Epithelial cell of prostate (primary cell): ENCODE data around the gene RANBP10.
"Not testable (repeated sequence)": the region's sequence is repeated elsewhere in the genome, so short reads cannot be mapped to it uniquely, and the experiment has no call there.

Experiments used
- DNase-seq: peaks from one replicate; pipeline ENCODE4 v3.0.0-alpha.2; 2011; ENCODE audit warnings: low read depth, low spot score
- H3K27ac ChIP-seq: fragments of 450-650 bp; 2 replicates; pipeline ENCODE4 v1.5.1; 2017; ENCODE audit warnings: mild to moderate bottlenecking

RANBP10 gene

DNA sequence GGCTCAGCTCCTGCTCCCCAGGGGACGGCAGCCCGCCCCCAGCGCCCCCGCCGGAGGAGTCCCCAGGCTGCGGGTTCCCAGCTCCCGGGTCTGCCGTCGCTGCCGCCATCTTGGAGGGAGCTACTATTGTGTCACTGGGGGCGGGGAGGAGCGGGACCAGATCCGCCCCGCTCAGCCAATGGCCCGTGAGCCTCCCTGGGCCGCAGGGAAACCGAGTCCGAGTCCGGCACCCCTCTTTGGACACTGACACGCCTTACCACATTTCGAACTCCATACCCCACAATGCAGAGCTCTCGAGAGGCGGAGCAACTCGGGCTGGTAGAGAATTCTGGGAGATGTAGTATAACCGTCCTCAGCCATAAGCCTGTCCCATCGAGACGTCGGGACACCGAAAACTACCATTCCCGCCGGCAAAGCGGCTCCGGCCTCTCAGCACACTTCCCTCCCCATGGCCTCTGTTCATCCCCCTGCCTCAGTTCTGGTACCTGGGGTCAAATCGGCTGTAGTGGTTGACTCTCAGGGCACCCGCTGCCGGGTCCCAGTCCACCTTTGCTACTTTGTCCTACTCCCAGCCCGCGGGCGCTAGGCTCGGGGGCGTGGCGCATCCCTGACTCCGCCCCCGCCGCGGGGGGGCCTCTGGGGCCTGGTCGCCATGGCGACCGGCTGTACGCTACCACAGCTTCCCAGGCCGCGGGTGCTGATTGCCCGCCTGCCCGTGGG lies at the start of gene RANBP10, which contains the start of gene TSNAXIP1:
Gene RANBP10 (minus strand): TSS at position 133 of the 720 bp plus-strand sequence. CDS start 24 bp downstream, at position 109.
Gene TSNAXIP1 (plus strand): TSS at position 462 of the 720 bp plus-strand sequence. CDS start 261 bp downstream, outside the sequence.
- peak; percentile 97 for DNase-seq
- peak within 1 kb of the TSS; percentile 37 for H3K27ac ChIP-seq

DNA sequence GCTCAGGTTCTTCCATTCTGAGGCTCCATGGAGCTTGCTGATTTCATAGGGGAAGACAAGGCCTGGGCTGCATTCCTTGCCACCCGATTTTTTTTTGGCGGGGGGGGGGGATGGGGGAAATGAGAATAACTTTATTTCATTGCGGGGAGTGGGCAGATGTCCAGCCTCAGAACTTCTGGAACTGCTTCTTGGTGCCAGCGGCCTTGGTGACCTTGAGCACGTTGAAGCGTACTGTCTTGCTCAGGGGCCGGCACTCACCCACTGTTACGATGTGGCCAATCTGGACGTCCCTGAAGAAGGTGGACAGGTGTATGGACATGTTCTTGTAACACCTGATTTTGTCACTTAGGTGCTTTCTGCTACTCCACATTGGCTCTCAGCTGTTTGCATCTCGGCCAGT lies 49.4 kb upstream of the RANBP10 start:
- DNase-seq = no peak
- H3K27ac ChIP-seq = no peak overlapping the region

DNA sequence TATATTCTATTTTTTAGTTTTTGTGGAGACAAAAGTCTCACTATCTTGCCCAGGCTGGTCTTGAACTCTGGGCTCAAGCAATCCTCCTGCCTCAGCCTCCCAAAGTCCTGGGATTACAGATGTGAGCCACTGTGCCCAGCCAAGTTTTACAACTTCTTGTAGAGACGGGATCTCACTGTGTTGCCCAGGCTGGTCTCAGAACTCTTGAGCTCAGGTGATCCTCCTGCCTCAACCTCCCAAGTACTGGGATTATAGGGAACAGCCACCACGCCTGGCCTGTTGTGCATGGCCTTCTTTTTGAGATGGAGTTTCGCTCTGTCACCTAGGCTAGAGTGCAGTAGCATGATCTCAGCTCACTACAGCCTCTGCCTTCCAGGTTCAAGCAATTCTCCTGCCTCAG lies 47.3 kb upstream of the RANBP10 start:
- DNase-seq = no peak
- no peak overlapping the region for H3K27ac ChIP-seq

DNA sequence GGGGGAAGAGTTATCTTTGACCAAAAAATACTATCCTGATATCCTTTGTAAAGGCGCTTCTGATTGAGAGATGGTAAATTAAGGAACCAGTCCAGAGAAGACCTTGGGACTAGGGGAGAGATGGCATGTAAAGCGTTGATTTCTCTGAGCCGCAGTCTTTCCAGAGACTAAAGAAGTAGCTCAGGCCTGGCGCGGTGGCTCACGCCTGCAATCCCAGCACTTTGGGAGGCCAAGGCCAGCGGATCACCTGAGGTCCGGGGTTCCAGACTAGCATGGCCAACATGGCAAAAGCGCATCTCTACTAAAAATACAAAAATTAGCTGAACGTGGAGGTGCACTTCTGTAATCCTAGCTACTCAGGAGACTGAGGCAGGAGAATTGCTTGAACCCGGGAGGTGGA lies 41.8 kb upstream of the RANBP10 start:
- no peak for DNase-seq
- peak overlapping the region; percentile 88 for H3K27ac ChIP-seq

DNA sequence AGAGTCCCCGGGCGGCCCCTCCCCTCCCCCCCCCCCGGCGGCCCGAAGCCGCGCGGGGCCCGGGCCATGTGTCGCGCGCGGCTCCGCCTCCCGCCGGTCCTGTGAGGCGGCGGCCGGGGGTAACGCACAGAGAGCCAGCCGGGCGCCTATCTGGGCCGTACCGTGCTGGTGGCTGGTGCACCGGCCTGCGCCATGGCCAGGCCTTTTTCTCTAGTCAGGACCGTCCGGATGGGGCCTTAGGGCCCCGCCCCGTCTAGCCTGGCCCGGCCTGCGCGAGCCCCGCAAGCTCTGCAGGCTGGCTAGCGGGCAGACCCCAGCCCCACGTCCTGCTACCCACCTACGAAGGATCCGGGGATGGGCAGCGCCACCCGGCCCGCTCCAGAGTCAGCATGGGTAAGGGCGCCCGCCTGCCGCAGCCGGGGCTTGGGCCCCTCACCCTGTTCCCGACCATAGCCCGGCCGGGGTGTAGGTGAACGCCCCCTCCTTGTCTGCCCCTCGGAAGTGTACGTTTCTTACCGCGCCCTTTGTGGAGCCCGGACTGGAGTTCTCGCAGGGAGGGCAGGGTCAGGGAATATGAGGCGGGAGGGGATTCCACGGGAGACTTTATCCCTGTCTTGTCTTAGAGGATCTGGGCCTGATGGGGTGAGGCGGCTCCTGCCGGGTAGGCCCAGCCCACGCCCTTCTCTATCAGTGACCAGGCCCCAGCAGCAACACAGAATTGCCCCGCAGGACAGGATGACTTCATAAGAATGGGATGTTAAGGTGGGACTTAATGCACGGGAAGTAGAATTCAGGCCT lies 40.9 kb upstream of the RANBP10 start, which contains the start of gene CENPT:
Gene CENPT (minus strand): TSS at position 630 of the 798 bp plus-strand sequence. CDS start 13,834 bp downstream, outside the sequence.
- DNase-seq = no peak

DNA sequence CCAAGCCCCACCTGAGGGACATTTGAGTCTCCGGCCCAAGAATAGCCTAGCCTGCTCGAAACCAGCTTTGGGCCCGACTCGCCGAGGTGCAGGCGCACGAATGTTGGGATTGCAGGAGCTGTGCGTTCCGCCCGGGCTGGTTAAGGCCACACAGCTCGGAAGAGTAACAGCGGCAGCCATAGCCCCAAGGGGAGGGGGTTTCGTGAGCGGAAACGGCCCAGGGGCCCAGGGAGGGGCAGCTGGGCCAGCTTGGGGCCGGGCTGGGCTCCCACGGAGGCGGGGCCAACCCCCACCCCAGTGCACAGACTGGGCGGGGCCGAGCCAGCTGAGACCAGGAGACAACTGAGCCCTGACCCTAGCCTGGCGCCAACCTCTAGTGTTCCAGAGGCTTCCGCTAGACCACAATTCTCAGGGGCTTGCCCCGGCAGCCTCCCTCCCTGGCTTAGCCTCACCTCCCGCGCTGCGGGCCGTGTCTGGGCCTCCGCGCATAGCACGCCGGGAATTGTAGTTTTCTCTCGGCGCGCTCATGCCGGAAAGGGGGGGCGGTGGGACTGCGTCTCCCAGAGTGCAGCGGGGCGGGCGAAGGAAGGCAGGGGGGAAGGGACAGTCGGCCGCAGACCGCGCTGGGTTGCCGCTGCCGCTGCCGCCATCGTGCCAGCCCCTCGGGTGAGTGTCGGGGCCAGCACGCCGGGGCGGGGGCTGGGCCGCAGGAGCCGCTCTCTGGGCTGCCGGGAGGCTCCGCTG lies 40.1 kb upstream of the RANBP10 start, which contains the start of gene NUTF2:
Gene NUTF2 (plus strand): TSS at position 614 of the 744 bp plus-strand sequence. CDS start 18,198 bp downstream, outside the sequence.
- no peak for DNase-seq
- peak within 1 kb of the TSS; percentile 88 for H3K27ac ChIP-seq

More for the DNA sequence above, 40.9 kb upstream of the RANBP10 start, which contains the start of gene CENPT:
- peak within 1 kb of the TSS; percentile 88 for H3K27ac ChIP-seq

DNA sequence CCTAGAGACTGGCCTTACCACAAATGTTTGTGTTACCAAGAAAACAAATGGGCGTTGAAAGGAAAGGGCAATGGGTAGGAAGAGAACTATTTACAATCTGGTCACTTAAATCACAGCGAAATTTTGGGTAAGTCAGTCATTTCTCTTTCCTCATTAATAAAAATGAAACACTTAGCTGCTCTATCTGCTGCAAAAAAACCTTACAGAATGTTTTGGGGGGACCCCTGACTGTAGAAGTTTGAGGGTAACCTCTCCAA lies 39.6 kb upstream of the RANBP10 start:
- no peak for DNase-seq
- H3K27ac ChIP-seq = peak overlapping the region; percentile 88

DNA sequence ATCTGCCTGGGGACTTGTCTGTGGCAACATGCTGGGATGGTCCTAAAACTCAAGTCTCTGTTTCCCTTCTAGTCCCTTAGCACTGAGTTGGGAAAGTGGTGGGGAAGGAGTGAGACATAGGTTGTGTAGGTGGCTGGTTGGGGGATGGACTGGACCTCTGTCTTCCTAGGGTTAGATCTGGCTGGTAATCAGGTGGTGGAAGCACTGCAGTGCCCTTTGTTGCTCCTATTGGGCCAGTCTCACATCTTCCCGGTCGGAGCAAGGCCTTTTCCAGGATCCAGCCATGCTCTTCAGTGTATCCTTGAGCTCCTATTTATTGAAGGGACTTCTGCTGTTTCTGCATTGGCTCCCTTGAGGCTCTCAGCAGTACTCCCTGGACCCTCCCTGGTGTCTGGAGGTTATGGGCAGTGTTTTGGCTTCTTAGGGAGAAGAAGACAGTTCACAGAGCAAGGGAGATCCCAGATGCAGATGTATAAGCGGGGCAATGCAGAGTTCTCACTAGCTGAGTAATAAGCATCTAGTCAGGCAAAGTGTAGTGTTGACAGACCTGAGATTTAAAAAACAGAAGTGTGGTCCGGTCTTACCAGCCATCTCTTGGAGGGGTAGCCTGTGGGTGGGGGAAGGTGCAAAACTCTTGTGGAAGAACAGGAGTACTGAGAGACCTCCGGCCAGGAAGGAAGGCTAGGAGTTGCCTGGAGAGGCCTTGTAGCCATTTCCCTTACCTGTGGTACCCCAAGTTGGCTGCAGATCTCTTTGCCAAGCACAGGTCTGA lies 39.1 kb upstream of the RANBP10 start:
- H3K27ac ChIP-seq = peak overlapping the region; percentile 88
- DNase-seq = no peak

DNA sequence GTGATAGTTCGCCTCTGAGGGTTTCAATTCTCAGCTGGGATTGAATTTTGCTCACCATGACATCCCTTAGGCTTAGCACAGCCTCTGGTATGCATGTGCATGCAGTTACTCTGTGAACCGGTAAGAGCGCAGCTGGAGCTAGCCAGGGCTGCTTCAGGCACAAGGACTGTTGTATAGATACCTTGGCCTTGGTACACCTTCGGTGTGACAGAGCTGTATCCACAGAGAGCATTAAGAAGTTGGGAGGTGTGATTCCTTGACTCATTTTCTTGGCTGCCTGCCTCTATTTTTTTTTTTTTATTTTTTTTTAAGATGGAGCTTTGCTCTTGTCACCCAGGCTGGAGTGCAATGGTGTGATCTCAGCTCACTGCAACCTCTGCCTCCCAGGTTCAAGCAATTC lies 38.1 kb upstream of the RANBP10 start:
- H3K27ac ChIP-seq = no peak overlapping the region
- peak; percentile 50 for DNase-seq

DNA sequence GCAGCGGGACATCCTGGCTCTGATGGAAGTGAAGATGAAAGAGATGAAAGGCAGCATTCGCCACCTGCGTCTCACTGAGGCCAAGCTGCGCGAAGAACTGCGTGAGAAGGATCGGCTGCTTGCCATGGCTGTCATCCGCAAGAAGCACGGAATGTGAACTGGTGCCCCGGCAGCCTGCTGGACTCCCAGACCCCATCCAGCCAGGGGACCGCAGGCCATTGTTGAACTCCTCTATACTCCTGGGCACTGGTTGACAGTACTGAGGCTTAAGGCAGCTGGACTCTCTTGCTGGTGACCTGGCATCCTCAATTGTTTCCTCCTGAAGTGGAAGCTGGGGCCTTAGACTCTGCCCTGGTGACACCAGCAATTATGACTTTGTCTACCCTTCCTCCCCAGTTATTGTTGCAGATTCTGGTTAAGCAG lies 37.0 kb upstream of the RANBP10 start:
- no peak for DNase-seq
- H3K27ac ChIP-seq = no peak overlapping the region

DNA sequence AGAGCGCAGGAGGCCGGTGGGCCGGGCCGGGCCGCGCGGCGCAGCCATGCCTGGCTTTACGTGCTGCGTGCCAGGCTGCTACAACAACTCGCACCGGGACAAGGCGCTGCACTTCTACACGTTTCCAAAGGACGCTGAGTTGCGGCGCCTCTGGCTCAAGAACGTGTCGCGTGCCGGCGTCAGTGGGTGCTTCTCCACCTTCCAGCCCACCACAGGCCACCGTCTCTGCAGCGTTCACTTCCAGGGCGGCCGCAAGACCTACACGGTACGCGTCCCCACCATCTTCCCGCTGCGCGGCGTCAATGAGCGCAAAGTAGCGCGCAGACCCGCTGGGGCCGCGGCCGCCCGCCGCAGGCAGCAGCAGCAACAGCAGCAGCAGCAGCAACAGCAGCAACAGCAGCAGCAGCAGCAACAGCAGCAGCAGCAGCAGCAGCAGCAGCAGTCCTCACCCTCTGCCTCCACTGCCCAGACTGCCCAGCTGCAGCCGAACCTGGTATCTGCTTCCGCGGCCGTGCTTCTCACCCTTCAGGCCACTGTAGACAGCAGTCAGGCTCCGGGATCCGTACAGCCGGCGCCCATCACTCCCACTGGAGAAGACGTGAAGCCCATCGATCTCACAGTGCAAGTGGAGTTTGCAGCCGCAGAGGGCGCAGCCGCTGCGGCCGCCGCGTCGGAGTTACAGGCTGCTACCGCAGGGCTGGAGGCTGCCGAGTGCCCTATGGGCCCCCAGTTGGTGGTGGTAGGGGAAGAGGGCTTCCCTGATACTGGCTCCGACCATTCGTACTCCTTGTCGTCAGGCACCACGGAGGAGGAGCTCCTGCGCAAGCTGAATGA lies 36.4 kb upstream of the RANBP10 start:
- no peak for DNase-seq
- H3K27ac ChIP-seq = peak overlapping the region; percentile 94

DNA sequence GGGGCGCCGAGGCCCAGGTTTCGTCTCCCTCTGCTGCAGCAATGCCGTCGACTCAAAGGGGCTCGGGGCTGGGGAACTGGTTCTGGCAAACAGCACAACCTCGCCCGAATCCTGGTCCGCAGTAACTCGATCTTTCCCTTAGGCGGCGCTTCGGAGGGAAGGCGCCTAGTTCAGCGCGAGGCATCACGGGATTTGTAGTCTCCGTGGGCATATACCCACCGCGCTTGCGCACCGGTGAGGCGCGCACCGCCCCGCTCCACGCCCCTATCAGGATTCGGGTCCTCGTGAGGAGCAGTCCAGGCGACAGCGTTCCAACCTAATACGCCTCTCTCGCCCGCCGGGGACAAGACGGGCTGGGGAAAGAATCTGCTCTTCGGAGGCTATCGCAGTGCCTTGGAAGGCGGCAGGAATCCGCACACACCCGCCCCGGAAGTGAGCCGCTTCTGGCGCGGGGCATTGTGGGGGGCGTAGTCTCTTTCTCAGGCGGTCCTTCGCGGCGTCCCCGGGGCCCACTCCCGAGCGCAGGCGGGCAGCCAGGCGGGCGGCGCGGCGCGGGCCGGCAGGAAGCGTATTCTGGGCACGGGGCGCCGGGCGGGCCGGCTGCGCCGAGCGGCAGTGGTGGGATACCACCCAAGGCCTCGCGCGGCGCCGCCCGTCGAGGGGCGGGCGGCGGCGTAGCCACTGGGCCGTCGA lies 35.6 kb upstream of the RANBP10 start, which contains the start of gene THAP11:
Gene THAP11 (plus strand): TSS at position 505 of the 693 bp plus-strand sequence. CDS start 235 bp downstream, outside the sequence.
- peak; percentile 64 for DNase-seq

DNA sequence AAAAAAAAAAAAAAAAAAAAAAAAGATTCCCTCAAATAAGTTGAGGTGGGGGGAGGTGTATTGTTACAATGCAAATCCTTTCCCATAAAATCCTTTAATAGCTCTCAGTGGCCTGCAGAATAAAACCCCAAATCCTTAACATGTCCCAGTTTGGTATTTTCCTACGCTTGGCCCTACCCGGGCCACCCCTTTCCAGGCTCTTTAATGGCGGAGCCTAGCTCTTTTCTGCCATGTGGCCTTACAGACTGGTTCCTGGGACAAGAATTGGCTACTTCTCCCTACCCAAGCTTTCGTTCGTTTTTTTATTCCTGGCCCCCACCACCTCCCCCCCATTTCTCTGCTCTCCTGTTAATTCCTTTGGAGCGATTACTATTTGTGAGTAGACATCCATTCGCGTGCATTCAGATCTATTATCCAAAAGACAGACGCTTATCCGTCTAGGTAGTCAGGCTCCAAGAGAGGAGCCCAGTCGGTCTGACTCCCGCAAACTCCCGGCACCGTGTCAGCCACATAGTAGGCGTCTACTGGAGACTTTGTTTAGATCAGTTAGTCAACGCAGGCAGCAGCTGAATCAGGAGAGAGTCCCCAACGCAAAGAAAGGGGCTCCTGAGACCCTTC lies 34.9 kb upstream of the RANBP10 start:
- peak overlapping the region; percentile 94 for H3K27ac ChIP-seq
- no peak for DNase-seq

More for the DNA sequence above, 35.6 kb upstream of the RANBP10 start, which contains the start of gene THAP11:
- H3K27ac ChIP-seq = peak within 1 kb of the TSS; percentile 94

DNA sequence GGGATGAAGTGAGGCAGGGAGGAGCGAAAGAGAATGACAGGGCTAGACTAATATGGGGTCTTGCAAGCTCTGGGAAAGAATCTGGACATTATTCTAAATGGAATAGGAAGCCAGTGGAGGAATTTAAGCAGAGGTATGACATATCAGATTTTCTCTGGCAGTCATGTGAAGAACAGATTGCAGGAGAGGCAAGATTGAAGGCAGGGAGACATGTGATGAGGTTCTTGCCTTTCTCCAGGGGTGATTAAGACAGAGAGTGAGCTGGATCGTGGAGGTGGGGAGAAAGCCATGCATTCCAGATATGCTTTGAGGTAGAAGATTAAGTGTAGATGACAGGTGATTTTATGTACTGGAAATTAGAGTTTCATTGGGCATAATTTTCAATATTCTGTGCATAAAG lies 31.5 kb upstream of the RANBP10 start:
- no peak for DNase-seq
- no peak overlapping the region for H3K27ac ChIP-seq

DNA sequence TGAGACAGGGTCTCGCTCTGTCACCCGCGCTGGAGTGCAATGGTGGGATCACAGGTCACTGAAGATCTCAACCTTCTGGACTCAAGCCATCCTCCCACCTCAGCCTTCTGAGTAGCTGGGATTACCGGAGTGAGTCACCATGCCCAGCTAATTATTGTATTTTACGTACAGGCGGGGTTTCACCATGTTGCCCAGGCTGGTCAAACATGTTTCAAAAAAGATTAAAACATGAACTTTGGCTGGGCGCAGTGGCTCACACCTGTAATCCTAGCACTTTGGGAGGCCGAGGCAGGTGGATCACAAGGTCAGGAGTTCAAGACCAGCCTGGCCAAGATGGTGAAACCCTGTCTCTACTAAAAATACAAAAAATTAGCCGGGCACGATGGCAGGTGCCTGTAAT lies 30.8 kb upstream of the RANBP10 start:
- H3K27ac ChIP-seq, DNase-seq: not testable (repeated sequence)

DNA sequence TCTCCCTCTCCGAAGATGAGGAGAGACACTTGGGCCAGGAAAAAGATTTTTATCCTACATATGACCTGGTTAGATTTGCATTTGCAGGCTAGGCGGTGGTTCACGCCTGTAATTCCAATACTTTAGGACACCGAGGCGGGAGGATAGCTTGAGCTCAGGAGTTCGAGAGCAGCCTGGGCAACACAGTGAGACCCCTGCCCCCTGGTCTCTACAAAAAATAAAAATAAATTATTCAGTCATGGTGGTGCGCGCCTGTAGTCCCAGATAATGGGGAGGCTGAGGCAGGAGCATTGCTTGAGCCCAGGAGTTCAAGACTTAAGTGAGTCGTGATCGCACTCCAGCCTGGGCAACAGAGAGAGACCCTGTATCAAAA lies 27.9 kb upstream of the RANBP10 start:
- H3K27ac ChIP-seq = no peak overlapping the region
- no peak for DNase-seq

DNA sequence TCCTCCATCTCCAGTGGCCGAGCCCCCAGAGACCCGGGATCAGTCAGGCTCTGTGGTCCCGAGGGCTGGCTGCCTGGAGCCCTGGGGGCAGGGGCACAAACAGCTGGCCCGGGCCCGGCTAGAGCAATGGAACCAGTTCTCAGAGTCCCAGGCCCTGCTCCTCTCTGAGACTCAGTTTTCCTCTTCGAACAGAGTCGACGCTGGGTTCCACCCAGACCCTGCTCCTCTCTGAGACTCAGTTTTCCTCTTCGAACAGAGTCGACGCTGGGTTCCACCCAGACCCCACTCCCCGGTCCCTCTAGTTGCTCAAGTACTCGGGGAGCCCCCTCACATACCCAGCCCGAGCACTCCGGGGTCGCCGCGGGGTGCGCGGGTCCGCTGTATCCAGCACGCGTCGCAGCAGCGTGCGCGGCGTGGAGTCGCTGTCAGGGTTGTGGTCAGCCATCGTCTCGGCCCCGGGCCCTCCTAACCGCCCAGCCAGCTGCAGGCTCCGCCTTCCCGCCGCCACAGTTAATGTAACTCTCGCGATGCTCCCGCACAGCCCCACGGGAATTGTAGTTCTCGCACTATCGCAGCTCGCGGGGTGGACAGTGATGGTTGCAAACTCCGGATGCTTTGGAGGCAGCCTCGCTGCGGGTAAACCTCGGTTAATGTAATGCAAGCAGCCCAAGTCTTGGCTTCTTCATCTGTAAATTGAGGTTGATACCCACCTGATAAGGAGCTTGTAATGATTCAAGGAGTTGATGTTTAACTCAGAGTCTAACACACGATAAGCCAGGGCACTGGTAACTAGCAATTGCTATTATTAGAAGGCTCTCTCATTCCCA lies 27.3 kb upstream of the RANBP10 start:
- DNase-seq = no peak
- H3K27ac ChIP-seq = peak overlapping the region; percentile 66
